Lung (tissue), 12 donors: ENCODE data around the gene PRKCA. TPM values are rescaled to one million over a fixed set of nuclear protein-coding genes. Genes with fewer than 3 reads are reported as not detected.

Source experiments
- ATAC-seq: fragments of 200-7000 bp; cut with Tn5 transposase; one replicate; pipeline ENCODE4 v1.9.1; 2020; ENCODE audit warnings: moderate number of reproducible peaks; ENCODE audit not compliant: insufficient read depth, low FRiP score
- DNase-seq, 3 donors: peaks; one replicate each; pipeline ENCODE4 v3.0.0-alpha.2; 2013 to 2017
- H3K27ac ChIP-seq, 2 donors: one replicate each; pipeline ENCODE4 v1.5.1; 2013; ENCODE audit warnings: mild to moderate bottlenecking in 2 of 2, moderate library complexity in 2 of 2, control low read depth in 1 of 2, inconsistent platforms in 1 of 2, low read depth in 1 of 2, low read length in 1 of 2
- H3K27me3 ChIP-seq, 3 donors: one replicate each; pipeline ENCODE4 v1.5.1; 2013; ENCODE audit warnings: low read length in 2 of 3; ENCODE audit not compliant: control insufficient read depth in 3 of 3, insufficient read depth in 3 of 3
- H3K36me3 ChIP-seq, 4 donors: one replicate each; pipeline ENCODE4 v1.5.1; 2013; ENCODE audit warnings: low read length in 4 of 4, mild to moderate bottlenecking in 1 of 4, moderate library complexity in 1 of 4; ENCODE audit not compliant: control insufficient read depth in 4 of 4, insufficient read depth in 4 of 4
- H3K4me1 ChIP-seq, 5 donors: one replicate each; pipeline ENCODE4 v1.5.1; 2013; ENCODE audit warnings: low read length in 5 of 5, mild to moderate bottlenecking in 2 of 5, moderate library complexity in 1 of 5; ENCODE audit not compliant: control insufficient read depth in 5 of 5, insufficient read depth in 5 of 5
- H3K4me3 ChIP-seq: one replicate; pipeline ENCODE4 v1.5.1; 2013; ENCODE audit warnings: mild to moderate bottlenecking, control low read depth, moderate library complexity
- H3K9ac ChIP-seq, 2 donors: one replicate each; pipeline ENCODE4 v1.5.1; 2013; ENCODE audit warnings: low read length in 2 of 2, control low read depth in 1 of 2; ENCODE audit not compliant: insufficient read depth in 1 of 2
- H3K9me3 ChIP-seq, 4 donors: one replicate each; pipeline ENCODE4 v1.5.1; 2013; ENCODE audit warnings: low read length in 3 of 4, mild to moderate bottlenecking in 1 of 4, moderate library complexity in 1 of 4; ENCODE audit not compliant: control insufficient read depth in 4 of 4, insufficient read depth in 3 of 4
- WGBS, 2 donors: extraction: QIAGEN DNeasy Blood & Tissue Kit; methylation state at CpG; one replicate each; pipeline ENCODE4 v1.1.7; 2013; 5-methylcytosine and 5-hydroxymethylcytosine counted together
- polyA plus RNA-seq, 2 donors: library from polyadenylated mRNA; stranded (reverse); fragments of 200-250 nt; gene quantifications; one replicate each; pipeline ENCODE4 v1.2.1, GENCODE V29; 2013
- total RNA-seq, 2 donors: library from RNA; depleted of rRNA in 1 of 2; stranded (reverse); fragments of >200 nt in 1 of 2; gene quantifications; one replicate each; pipeline ENCODE4 v1.2.1, GENCODE V29; 2014 to 2021
- TF ChIP-seq, protein P1 (sequence below): IDR thresholded peaks from 2 replicates; pipeline ENCODE4 v1.5.1; 2012; ENCODE audit warnings: mild to moderate bottlenecking; ENCODE audit errors: control extremely low read depth, extremely low read depth
- donor health status: control.
- donor health status: control.
- donor health status: Bipolar disorder and iron deficiency.
- donor health status: healthy.
- donor health status: DM: yes; HTN: yes; CAD: no.

PRKCA gene
- total and polyA plus RNA-seq, 4 donors: 3.4 to 34.8 (median 13.8) TPM

DNA sequence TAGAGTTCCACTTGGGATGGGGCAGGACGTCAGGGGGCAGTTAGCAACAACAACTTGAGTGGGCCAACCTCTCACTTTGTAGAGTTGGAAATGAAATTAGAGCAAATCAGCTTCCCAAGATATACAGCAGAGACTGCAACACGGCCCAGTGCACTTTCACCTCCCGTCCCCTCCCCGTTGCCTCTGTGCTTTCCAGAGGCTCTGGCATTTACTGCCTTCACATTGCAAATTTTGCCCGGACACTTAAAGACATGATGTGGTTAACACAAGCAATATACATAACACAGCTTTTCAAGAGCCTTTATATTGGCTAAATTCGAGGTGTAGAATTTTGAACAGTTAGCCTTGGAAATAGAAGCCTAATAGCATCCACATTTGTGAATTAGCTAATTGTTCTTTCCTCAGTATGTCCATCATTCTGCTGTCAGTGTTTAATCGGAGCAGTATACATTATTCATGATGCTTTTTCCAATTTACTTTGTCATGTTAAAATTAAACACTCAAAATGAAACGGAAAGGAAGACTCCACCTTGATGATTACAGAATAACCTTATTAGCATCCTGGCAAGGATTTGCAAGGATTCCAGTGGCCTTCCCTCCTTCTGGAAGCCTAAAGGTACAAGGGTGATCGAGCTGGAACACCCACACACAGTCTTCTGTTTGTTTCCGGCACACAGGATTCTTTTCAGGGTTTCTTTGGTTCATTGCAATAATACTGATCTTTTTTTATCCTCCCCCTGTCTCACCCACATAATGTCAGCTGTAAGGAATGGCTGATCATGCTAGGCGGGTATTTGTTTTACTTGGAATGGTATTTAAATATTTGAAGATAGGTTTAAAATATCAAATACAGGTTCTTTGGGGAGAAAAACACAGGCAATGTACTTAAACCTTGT, 341.6 kb downstream of the PRKCA start:
- no peak overlapping the region for H3K4me3 ChIP-seq
- H3K36me3 ChIP-seq: peaks cover 0 to 4% (median 2%) of the 10 kb centered on the region in 4 donors
- TF ChIP-seq, protein P1, sequence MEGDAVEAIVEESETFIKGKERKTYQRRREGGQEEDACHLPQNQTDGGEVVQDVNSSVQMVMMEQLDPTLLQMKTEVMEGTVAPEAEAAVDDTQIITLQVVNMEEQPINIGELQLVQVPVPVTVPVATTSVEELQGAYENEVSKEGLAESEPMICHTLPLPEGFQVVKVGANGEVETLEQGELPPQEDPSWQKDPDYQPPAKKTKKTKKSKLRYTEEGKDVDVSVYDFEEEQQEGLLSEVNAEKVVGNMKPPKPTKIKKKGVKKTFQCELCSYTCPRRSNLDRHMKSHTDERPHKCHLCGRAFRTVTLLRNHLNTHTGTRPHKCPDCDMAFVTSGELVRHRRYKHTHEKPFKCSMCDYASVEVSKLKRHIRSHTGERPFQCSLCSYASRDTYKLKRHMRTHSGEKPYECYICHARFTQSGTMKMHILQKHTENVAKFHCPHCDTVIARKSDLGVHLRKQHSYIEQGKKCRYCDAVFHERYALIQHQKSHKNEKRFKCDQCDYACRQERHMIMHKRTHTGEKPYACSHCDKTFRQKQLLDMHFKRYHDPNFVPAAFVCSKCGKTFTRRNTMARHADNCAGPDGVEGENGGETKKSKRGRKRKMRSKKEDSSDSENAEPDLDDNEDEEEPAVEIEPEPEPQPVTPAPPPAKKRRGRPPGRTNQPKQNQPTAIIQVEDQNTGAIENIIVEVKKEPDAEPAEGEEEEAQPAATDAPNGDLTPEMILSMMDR: no peak
- no peak overlapping the region for H3K27ac ChIP-seq
- ATAC-seq: no peak
- no peaks in the 10 kb centered on the region for H3K9me3 ChIP-seq
- 76 to 77% methylated on average over 11 of the region's 11 CpGs for WGBS, 2 donors
- H3K9ac ChIP-seq: no peak overlapping the region
- no peaks in the 10 kb centered on the region for H3K27me3 ChIP-seq
- no peak for DNase-seq
- H3K4me1 ChIP-seq: no peaks in the 10 kb centered on the region

DNA sequence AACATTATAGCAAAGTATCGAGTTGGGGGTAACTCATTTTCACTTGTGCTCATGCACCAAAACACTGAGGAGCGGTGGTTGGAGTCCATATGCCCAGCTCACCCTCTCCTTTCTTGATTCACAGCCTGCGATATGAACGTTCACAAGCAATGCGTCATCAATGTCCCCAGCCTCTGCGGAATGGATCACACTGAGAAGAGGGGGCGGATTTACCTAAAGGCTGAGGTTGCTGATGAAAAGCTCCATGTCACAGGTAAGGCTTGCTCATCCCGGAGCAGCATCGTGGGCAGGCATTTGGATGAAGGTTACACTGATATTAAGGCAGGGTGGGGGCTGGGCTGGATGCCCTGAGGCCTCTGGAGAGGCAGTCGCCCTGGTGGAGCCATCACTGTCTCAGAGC, 342.8 kb downstream of the PRKCA start:
- H3K27me3 ChIP-seq: no peaks in the 10 kb centered on the region
- H3K4me3 ChIP-seq: no peak overlapping the region
- H3K9ac ChIP-seq: no peak overlapping the region
- WGBS, 2 donors: 93 to 94% methylated on average over 10 of the region's 10 CpGs
- no peaks in the 10 kb centered on the region for H3K4me1 ChIP-seq
- TF ChIP-seq, protein P1: no peak
- DNase-seq (no peak), ATAC-seq (no peak)
- no peak overlapping the region for H3K27ac ChIP-seq
- no peaks in the 10 kb centered on the region for H3K9me3 ChIP-seq
- H3K36me3 ChIP-seq: peaks cover 0 to 4% (median 2%) of the 10 kb centered on the region in 4 donors

DNA sequence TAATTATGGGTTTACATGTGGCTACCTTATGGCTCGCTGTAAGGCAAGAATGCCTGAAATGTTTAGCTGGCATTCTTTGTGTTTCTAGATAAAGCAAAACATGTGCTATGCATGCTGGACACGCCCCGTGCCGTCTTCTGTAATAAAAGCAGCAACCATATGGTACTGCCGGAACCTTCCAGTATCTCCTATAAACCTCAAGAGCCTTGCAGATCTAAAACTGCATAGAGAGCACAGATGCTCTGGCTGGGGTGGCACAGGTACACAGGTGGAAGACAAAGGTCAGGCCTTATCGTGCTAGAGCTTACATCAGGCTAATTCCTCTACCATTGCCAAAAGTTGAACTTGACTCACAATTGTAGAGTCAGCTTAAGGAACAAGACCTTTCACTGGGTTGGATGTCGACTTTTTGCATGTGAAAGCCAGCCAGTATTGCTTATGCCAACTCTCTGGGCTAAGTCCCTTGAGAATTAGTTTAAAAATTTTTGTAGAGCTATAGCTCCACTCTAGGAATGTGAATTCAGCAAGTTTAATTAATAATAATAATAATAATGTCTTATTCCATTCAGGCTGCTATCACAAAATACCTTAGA, 345.1 kb downstream of the PRKCA start:
- no peak for ATAC-seq
- DNase-seq: no peak
- Histone ChIP-seq H3K4me3 (no peak overlapping the region), H3K9me3 (no peaks in the 10 kb centered on the region), H3K36me3 (peaks cover 0 to 4% (median 2%) of the 10 kb centered on the region in 4 donors), H3K4me1 (no peaks in the 10 kb centered on the region), H3K9ac (no peak overlapping the region), H3K27me3 (no peaks in the 10 kb centered on the region), H3K27ac (no peak overlapping the region)
- TF ChIP-seq, protein P1: no peak
- WGBS, 2 donors: 91 to 94% methylated on average over 7 of the region's 7 CpGs
